Naive B cell (primary cell): ENCODE results near the gene PSD. TPM values are rescaled to one million over a fixed set of nuclear protein-coding genes. Genes with fewer than 3 reads are reported as not detected.

Experiments
- ATAC-seq, 2 donors: fragments of 150-1000 bp; cut with Tn5 transposase; 2 replicates each; pipeline ENCODE4 v1.10.0; 2021; ENCODE audit warnings: low read depth in 2 of 2, mild to moderate bottlenecking in 2 of 2, moderate library complexity in 2 of 2
- DNase-seq: peaks from one replicate; pipeline ENCODE4 v3.0.0; 2022
- H3K27ac Mint-ChIP-seq, 6 donors: one replicate each; pipeline ENCODE4 v1.8.0; 2020 to 2022; ENCODE audit warnings: mild to moderate bottlenecking in 6 of 6, mixed read lengths in 6 of 6, moderate library complexity in 5 of 6, inconsistent platforms in 2 of 6
- H3K27me3 Mint-ChIP-seq, 3 donors: one replicate each; pipeline ENCODE4 v1.8.0; 2021 to 2022; ENCODE audit warnings: mixed read lengths in 3 of 3, mild to moderate bottlenecking in 1 of 3
- H3K36me3 Mint-ChIP-seq, 2 donors: one replicate each; pipeline ENCODE4 v1.8.0; 2020 to 2022; ENCODE audit warnings: mixed read lengths in 2 of 2, inconsistent platforms in 1 of 2, mild to moderate bottlenecking in 1 of 2
- H3K4me1 Mint-ChIP-seq, 3 donors: one replicate each; pipeline ENCODE4 v1.8.0; 2020 to 2022; ENCODE audit warnings: mixed read lengths in 3 of 3, inconsistent platforms in 1 of 3, mild to moderate bottlenecking in 1 of 3, moderate library complexity in 1 of 3
- H3K4me3 Mint-ChIP-seq, 8 donors: one replicate each; pipeline ENCODE4 v1.8.0; 2020 to 2022; ENCODE audit warnings: mild to moderate bottlenecking in 8 of 8, mixed read lengths in 8 of 8, moderate library complexity in 8 of 8, inconsistent platforms in 2 of 8
- H3K9me3 Mint-ChIP-seq, 7 donors: one replicate each; pipeline ENCODE4 v1.8.0; 2020 to 2022; ENCODE audit warnings: mixed read lengths in 7 of 7, mild to moderate bottlenecking in 5 of 7, inconsistent platforms in 2 of 7, moderate library complexity in 1 of 7
- polyA plus RNA-seq, 6 donors: library from polyadenylated mRNA; unstranded; fragments of 300-500 nt; fragmentation: Illumina TruSeq; gene quantifications; one replicate each; pipeline ENCODE4 v1.2.3, GENCODE V29; 2021; ENCODE audit warnings: low read depth in 6 of 6

Gene PSD
- polyA plus RNA-seq, 6 donors from 2014 or later = 0.66 to 2.3 (median 1.5) TPM

GRCh38 chr10:102395400-102396316 is 22.9 kb downstream of the PSD start, which contains the start of gene NFKB2:
TSS of gene NFKB2 (plus strand) at chr10:102395705. CDS start at chr10:102395960, 255 bp downstream.
- H3K36me3 Mint-ChIP-seq = peaks cover 0 to 8% of the 10 kb centered on the region in 2 donors
- DNase-seq = peak; percentile 94
- no peaks in the 10 kb centered on the region for H3K9me3 Mint-ChIP-seq
- peaks cover 37 to 57% (median 55%) of the 10 kb centered on the region in 3 donors for H3K4me1 Mint-ChIP-seq
- peak within 1 kb of the TSS; percentile 92 to 99 (median 98) for H3K4me3 Mint-ChIP-seq
- no peaks in the 10 kb centered on the region for H3K27me3 Mint-ChIP-seq
- H3K27ac Mint-ChIP-seq = peak within 1 kb of the TSS; percentile 100
- peak; percentile 27 to 40 for ATAC-seq

- ATAC-seq (peak; percentile 22 to 23), DNase-seq (no peak)
- peak overlapping the region; percentile 100 for H3K27ac Mint-ChIP-seq
- H3K36me3 Mint-ChIP-seq = peaks cover 0 to 8% of the 10 kb centered on the region in 2 donors
- H3K9me3 Mint-ChIP-seq = no peaks in the 10 kb centered on the region
- H3K27me3 Mint-ChIP-seq = peaks cover 0 to 2% (median 2%) of the 10 kb centered on the region in 3 donors
- peak overlapping the region; percentile 92 to 99 (median 98) for H3K4me3 Mint-ChIP-seq
- peaks cover 34 to 54% (median 50%) of the 10 kb centered on the region in 3 donors for H3K4me1 Mint-ChIP-seq
Measured at GRCh38 chr10:102394801-102395399, 23.7 kb downstream of the PSD start.

GRCh38 chr10:102394079-102394800 is 24.3 kb downstream of the PSD start:
- Mint-ChIP-seq H3K4me1 (peaks cover 28 to 50% (median 45%) of the 10 kb centered on the region in 3 donors), H3K27me3 (peaks cover 0 to 5% (median 4%) of the 10 kb centered on the region in 3 donors), H3K27ac (peak overlapping the region; percentile 100), H3K36me3 (peaks cover 0 to 8% of the 10 kb centered on the region in 2 donors), H3K4me3 (peak overlapping the region; percentile 92 to 99 (median 98)), H3K9me3 (no peaks in the 10 kb centered on the region)
- ATAC-seq (peak; percentile 71 to 74), DNase-seq (peak; percentile 100)

- DNase-seq (no peak), ATAC-seq (no peak)
- Mint-ChIP-seq H3K27ac (peak overlapping the region; percentile 100), H3K4me3 (peak overlapping the region; percentile 92 to 99 (median 98)), H3K4me1 (peaks cover 24 to 45% (median 40%) of the 10 kb centered on the region in 3 donors), H3K27me3 (peaks cover 0 to 5% (median 4%) of the 10 kb centered on the region in 3 donors), H3K36me3 (peaks cover 0 to 7% of the 10 kb centered on the region in 2 donors), H3K9me3 (no peaks in the 10 kb centered on the region)
Measured at GRCh38 chr10:102393411-102394078, 25.0 kb downstream of the PSD start.

GRCh38 chr10:102392306-102392705 is 26.3 kb downstream of the PSD start:
- Mint-ChIP-seq H3K27me3 (peaks cover 0 to 5% (median 4%) of the 10 kb centered on the region in 3 donors), H3K36me3 (no peaks in the 10 kb centered on the region), H3K27ac (peak overlapping the region in 3 of 6 donors; percentile 89 to 100 (median 100)), H3K9me3 (no peaks in the 10 kb centered on the region), H3K4me1 (peaks cover 19 to 36% (median 28%) of the 10 kb centered on the region in 3 donors), H3K4me3 (peak overlapping the region in 4 of 8 donors; percentile 6 to 99 (median 96))
- no peak for ATAC-seq
- no peak for DNase-seq

- Mint-ChIP-seq H3K36me3 (no peaks in the 10 kb centered on the region), H3K27me3 (peaks cover 0 to 5% (median 4%) of the 10 kb centered on the region in 3 donors), H3K9me3 (no peaks in the 10 kb centered on the region), H3K27ac (peak overlapping the region in 2 of 6 donors; percentile 29 to 64), H3K4me1 (peaks cover 10 to 30% (median 15%) of the 10 kb centered on the region in 3 donors), H3K4me3 (no peak overlapping the region)
- no peak for DNase-seq
- ATAC-seq = no peak
Measured at GRCh38 chr10:102389894-102390293, 28.7 kb downstream of the PSD start.

GRCh38 chr10:102384606-102385429 is 33.8 kb downstream of the PSD start:
- DNase-seq = no peak
- H3K4me3 Mint-ChIP-seq = peak overlapping the region in 1 of 8 donors; percentile 5
- peak overlapping the region in 2 of 6 donors; percentile 72 to 76 for H3K27ac Mint-ChIP-seq

GRCh38 chr10:102384053-102384452 is 34.5 kb downstream of the PSD start:
- peak overlapping the region in 3 of 6 donors; percentile 36 to 79 (median 59) for H3K27ac Mint-ChIP-seq
- no peak for ATAC-seq
- DNase-seq = no peak
- H3K36me3 Mint-ChIP-seq = peaks cover 4 to 12% of the 10 kb centered on the region in 2 donors
- H3K27me3 Mint-ChIP-seq = no peaks in the 10 kb centered on the region
- H3K4me3 Mint-ChIP-seq = peak overlapping the region in 1 of 8 donors; percentile 1
- H3K4me1 Mint-ChIP-seq = peaks cover 10 to 16% (median 13%) of the 10 kb centered on the region in 3 donors
- H3K9me3 Mint-ChIP-seq = no peaks in the 10 kb centered on the region

More at GRCh38 chr10:102384606-102385429, 33.8 kb downstream of the PSD start:
- H3K4me1 Mint-ChIP-seq = peaks cover 10 to 17% (median 13%) of the 10 kb centered on the region in 3 donors
- peaks cover 0 to 2% (median 1%) of the 10 kb centered on the region in 3 donors for H3K27me3 Mint-ChIP-seq
- no peaks in the 10 kb centered on the region for H3K9me3 Mint-ChIP-seq
- peak; percentile 55 to 62 for ATAC-seq
- H3K36me3 Mint-ChIP-seq = peaks cover under 1 to 4% of the 10 kb centered on the region in 2 donors

GRCh38 chr10:102382871-102383270 is 35.7 kb downstream of the PSD start:
- Mint-ChIP-seq H3K27me3 (no peaks in the 10 kb centered on the region), H3K27ac (peak overlapping the region in 1 of 6 donors; percentile 80), H3K36me3 (peaks cover 4 to 14% of the 10 kb centered on the region in 2 donors), H3K4me3 (no peak overlapping the region), H3K4me1 (peaks cover 10 to 16% (median 13%) of the 10 kb centered on the region in 3 donors), H3K9me3 (no peaks in the 10 kb centered on the region)
- ATAC-seq = no peak
- DNase-seq = no peak

GRCh38 chr10:102381983-102382382 is 36.6 kb downstream of the PSD start:
- no peak overlapping the region for H3K4me3 Mint-ChIP-seq
- H3K27me3 Mint-ChIP-seq = no peaks in the 10 kb centered on the region
- no peak overlapping the region for H3K27ac Mint-ChIP-seq
- DNase-seq (no peak), ATAC-seq (no peak)
- H3K9me3 Mint-ChIP-seq = no peaks in the 10 kb centered on the region
- peaks cover 10 to 16% (median 13%) of the 10 kb centered on the region in 3 donors for H3K4me1 Mint-ChIP-seq
- peaks cover 4 to 14% of the 10 kb centered on the region in 2 donors for H3K36me3 Mint-ChIP-seq

- H3K36me3 Mint-ChIP-seq = peaks cover 13 to 14% of the 10 kb centered on the region in 2 donors
- no peak for ATAC-seq
- H3K27ac Mint-ChIP-seq = peak overlapping the region in 1 of 6 donors; percentile 63
- DNase-seq = no peak
- H3K4me3 Mint-ChIP-seq = no peak overlapping the region
- no peaks in the 10 kb centered on the region for H3K27me3 Mint-ChIP-seq
- no peaks in the 10 kb centered on the region for H3K9me3 Mint-ChIP-seq
- H3K4me1 Mint-ChIP-seq = peaks cover 7 to 10% (median 8%) of the 10 kb centered on the region in 3 donors
Measured at GRCh38 chr10:102379383-102379782, 39.2 kb downstream of the PSD start.
